ENCODE measurements around the gene PIGM. TPM values are rescaled to one million over a fixed set of nuclear protein-coding genes. Genes with fewer than 3 reads are reported as not detected.

Gene PIGM
- total and polyA plus RNA-seq, 8 donors = 0.76 to 8.7 (median 4.0) TPM

- TF ChIP-seq POLR2A (IDR thresholded peaks at IDR 0.05) (no peak), EP300 (IDR thresholded peaks at IDR 0.05) (no peak), POLR2AphosphoS5 (IDR thresholded peaks at IDR 0.05) (no peak)
- TF ChIP-seq, protein P1, sequence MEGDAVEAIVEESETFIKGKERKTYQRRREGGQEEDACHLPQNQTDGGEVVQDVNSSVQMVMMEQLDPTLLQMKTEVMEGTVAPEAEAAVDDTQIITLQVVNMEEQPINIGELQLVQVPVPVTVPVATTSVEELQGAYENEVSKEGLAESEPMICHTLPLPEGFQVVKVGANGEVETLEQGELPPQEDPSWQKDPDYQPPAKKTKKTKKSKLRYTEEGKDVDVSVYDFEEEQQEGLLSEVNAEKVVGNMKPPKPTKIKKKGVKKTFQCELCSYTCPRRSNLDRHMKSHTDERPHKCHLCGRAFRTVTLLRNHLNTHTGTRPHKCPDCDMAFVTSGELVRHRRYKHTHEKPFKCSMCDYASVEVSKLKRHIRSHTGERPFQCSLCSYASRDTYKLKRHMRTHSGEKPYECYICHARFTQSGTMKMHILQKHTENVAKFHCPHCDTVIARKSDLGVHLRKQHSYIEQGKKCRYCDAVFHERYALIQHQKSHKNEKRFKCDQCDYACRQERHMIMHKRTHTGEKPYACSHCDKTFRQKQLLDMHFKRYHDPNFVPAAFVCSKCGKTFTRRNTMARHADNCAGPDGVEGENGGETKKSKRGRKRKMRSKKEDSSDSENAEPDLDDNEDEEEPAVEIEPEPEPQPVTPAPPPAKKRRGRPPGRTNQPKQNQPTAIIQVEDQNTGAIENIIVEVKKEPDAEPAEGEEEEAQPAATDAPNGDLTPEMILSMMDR (IDR thresholded peaks at IDR 0.05) = no peak
- H3K9me3 ChIP-seq = no peaks in the 10 kb centered on the region
- intact Hi-C loops (cut with DNase I; ENCODE audit: low total_unique reads) = loop anchor here (5.0 to 10.0 kb wide), 2 partner anchors 77 to 214 kb away; no protein-coding TSS in a partner anchor
- no peak for DNase-seq
- no peaks in the 10 kb centered on the region for H3K36me3 ChIP-seq
- H3K4me1 ChIP-seq = no peaks in the 10 kb centered on the region
- H3K27me3 ChIP-seq = no peaks in the 10 kb centered on the region
- H3K4me3 ChIP-seq = no peak overlapping the region
- 47 to 75% (median 59%) methylated on average over 2 of the region's 2 CpGs for WGBS, 5 donors
- H3K27ac ChIP-seq = no peak overlapping the region
Observed at GRCh38 chr1:160009081-160009480, 22.7 kb downstream of the PIGM start.

DNA sequence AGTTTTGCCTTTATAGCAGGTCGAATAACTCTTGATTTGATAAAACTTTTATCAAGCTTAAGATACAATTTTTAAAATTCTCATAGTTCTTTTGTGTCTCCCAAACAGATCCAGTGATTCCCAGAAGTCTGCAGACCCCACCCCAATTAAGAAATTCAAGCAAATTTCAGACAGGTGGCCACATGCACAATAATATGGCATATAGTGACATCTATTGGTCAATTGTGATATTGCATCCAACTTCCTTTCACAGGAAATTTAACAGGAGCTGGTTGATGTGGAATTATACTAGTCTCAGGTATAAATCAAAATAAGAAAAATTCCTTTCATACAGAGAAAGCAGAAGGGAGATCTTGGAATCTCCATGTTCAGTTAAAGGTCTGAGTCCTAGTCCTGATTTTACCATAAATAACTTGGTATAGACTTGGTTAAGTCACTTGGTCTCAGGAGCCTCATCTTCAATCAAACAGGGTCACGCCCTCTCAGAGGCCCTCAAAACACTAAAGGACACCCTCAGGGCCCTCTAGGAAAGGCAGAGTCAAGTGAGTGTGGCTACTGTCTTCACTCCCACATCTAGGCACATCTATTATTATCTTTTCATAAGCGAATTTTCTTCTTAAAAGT lies 24.1 kb downstream of the PIGM start:
- H3K4me3 ChIP-seq = no peak overlapping the region
- peak in 1 of 2 donors; percentile 70 for DNase-seq
- no peaks in the 10 kb centered on the region for H3K4me1 ChIP-seq
- no peak overlapping the region for H3K27ac ChIP-seq
- no peaks in the 10 kb centered on the region for H3K9me3 ChIP-seq
- H3K36me3 ChIP-seq = no peaks in the 10 kb centered on the region
- 60 to 69% (median 67%) methylated on average over 3 of the region's 3 CpGs for WGBS, 5 donors
- intact Hi-C loops (cut with DNase I; ENCODE audit: low total_unique reads) = loop anchor here (5.0 to 10.0 kb wide), 2 partner anchors 75 to 213 kb away; no protein-coding TSS in a partner anchor
- TF ChIP-seq, protein P1 (IDR thresholded peaks at IDR 0.05) = peak in 5 of 7 experiments; percentile 50 to 87 (median 76)
- TF ChIP-seq POLR2AphosphoS5 (IDR thresholded peaks at IDR 0.05) (no peak), POLR2A (IDR thresholded peaks at IDR 0.05) (no peak)
- no peaks in the 10 kb centered on the region for H3K27me3 ChIP-seq

DNA sequence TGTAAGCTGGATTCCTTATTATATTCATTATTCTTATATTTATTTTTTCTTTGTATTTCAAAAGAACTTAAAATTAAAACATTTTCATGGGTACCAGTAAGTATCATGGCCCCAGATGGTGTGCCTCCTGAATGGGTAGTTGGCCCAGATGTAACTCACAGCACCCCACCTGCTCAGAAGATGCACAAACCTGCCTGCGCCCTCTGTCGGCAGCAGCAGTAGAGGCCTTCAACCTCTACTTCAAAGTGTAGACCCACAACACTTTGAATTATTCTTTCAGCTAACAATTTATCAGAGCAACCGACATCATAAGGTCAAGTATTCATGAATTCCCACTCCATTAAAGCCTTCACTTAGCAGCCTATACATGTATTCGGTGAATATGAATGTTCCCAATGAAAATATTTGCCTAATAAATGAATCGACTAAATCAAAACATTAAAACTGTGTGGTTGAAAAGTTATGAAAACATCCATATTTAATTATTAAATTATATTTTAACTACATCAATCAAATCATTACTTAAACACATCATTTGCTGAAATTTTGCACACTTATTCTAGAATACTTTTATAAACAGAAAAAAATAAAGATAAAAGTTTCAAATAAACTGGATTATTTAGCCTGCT lies 25.4 kb downstream of the PIGM start:
- H3K27ac ChIP-seq = no peak overlapping the region
- intact Hi-C loops (cut with DNase I; ENCODE audit: low total_unique reads) = loop anchor here (5.0 to 10.0 kb wide), 2 partner anchors 74 to 212 kb away; no protein-coding TSS in a partner anchor
- no peaks in the 10 kb centered on the region for H3K27me3 ChIP-seq
- DNase-seq = peak; percentile 82 to 91
- H3K4me3 ChIP-seq = no peak overlapping the region
- 22 to 26% (median 24%) methylated on average over 5 of the region's 5 CpGs for WGBS, 5 donors
- TF ChIP-seq EP300 (IDR thresholded peaks at IDR 0.05) (no peak), POLR2AphosphoS5 (IDR thresholded peaks at IDR 0.05) (peak in 1 of 3 donors; percentile 34), POLR2A (IDR thresholded peaks at IDR 0.05) (no peak)
- TF ChIP-seq, protein P1 (IDR thresholded peaks at IDR 0.05) = peak in 5 of 7 experiments; percentile 69 to 82 (median 75)
- H3K9me3 ChIP-seq = no peaks in the 10 kb centered on the region
- no peaks in the 10 kb centered on the region for H3K36me3 ChIP-seq
- H3K4me1 ChIP-seq = no peaks in the 10 kb centered on the region

GRCh38 chr1:160005070-160005469 lies 26.7 kb downstream of the PIGM start:
- Histone ChIP-seq H3K4me3 (no peak overlapping the region), H3K36me3 (no peaks in the 10 kb centered on the region), H3K27me3 (no peaks in the 10 kb centered on the region), H3K27ac (no peak overlapping the region), H3K4me1 (no peaks in the 10 kb centered on the region), H3K9me3 (no peaks in the 10 kb centered on the region)
- 73 to 88% (median 75%) methylated on average over 2 to 4 of the region's 4 CpGs for WGBS, 5 donors
- intact Hi-C loops (cut with DNase I; ENCODE audit: low total_unique reads) = loop anchor here (5.0 to 10.0 kb wide), 2 partner anchors 73 to 210 kb away; no protein-coding TSS in a partner anchor
- no peak for TF ChIP-seq POLR2A (IDR thresholded peaks at IDR 0.05)
- TF ChIP-seq, protein P1 (IDR thresholded peaks at IDR 0.05) = no peak
- no peak for TF ChIP-seq EP300 (IDR thresholded peaks at IDR 0.05)
- TF ChIP-seq POLR2AphosphoS5 (IDR thresholded peaks at IDR 0.05) = no peak
- DNase-seq = no peak
